HFFc6 (cell line): Measurements from ENCODE around the gene CRYGA. TPM values are rescaled to one million over a fixed set of nuclear protein-coding genes. Genes with fewer than 3 reads are reported as not detected.

Experiments
- DNase-seq: peaks from one replicate; pipeline ENCODE4 v3.0.0-alpha.2; 2018
- H3K27ac Mint-ChIP-seq: 2 replicates; pipeline ENCODE4 v1.8.0; 2020; ENCODE audit warnings: mild to moderate bottlenecking, mixed read lengths
- H3K27me3 Mint-ChIP-seq: 2 replicates; pipeline ENCODE4 v1.8.0; 2021; ENCODE audit warnings: mild to moderate bottlenecking, moderate library complexity, mixed read lengths; ENCODE audit not compliant: insufficient read depth
- H3K36me3 Mint-ChIP-seq: 2 replicates; pipeline ENCODE4 v1.8.0; 2021; ENCODE audit warnings: low read depth, mixed read lengths
- H3K4me1 Mint-ChIP-seq: 2 replicates; pipeline ENCODE4 v1.8.0; 2020; ENCODE audit warnings: low read depth, mixed read lengths
- H3K4me3 Mint-ChIP-seq: 2 replicates; pipeline ENCODE4 v1.8.0; 2020; ENCODE audit warnings: mild to moderate bottlenecking, moderate library complexity, mixed read lengths
- H3K9me3 Mint-ChIP-seq: 2 replicates; pipeline ENCODE4 v1.8.0; 2020; ENCODE audit warnings: mild to moderate bottlenecking, mixed read lengths
- total RNA-seq, 6 experiments: library from RNA; stranded (reverse); fragmentation: NEBNext Ultra II Directional; extraction: Animal tissue kit (Norgen Biotek cat#: 25700); gene quantifications; 2 replicates in 1 of 6; 3 replicates in 5 of 6; pipeline ENCODE4 v1.2.3, GENCODE V29; 2021
- TF ChIP-seq, protein P1 (sequence below): fragments of 200-600 bp; sonication (generic); IDR thresholded peaks from 2 replicates; pipeline ENCODE4 v1.5.0; 2021; ENCODE audit warnings: antibody characterized with exemption, mild to moderate bottlenecking

The CRYGA gene
- total RNA-seq, 6 experiments from 2014 or later, result not detected

GRCh38 chr2:208186465-208186864 lies 23.1 kb upstream of the CRYGA start:
- TF ChIP-seq, protein P1, sequence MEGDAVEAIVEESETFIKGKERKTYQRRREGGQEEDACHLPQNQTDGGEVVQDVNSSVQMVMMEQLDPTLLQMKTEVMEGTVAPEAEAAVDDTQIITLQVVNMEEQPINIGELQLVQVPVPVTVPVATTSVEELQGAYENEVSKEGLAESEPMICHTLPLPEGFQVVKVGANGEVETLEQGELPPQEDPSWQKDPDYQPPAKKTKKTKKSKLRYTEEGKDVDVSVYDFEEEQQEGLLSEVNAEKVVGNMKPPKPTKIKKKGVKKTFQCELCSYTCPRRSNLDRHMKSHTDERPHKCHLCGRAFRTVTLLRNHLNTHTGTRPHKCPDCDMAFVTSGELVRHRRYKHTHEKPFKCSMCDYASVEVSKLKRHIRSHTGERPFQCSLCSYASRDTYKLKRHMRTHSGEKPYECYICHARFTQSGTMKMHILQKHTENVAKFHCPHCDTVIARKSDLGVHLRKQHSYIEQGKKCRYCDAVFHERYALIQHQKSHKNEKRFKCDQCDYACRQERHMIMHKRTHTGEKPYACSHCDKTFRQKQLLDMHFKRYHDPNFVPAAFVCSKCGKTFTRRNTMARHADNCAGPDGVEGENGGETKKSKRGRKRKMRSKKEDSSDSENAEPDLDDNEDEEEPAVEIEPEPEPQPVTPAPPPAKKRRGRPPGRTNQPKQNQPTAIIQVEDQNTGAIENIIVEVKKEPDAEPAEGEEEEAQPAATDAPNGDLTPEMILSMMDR, result no peak
- Mint-ChIP-seq H3K9me3 (no peaks in the 10 kb centered on the region), H3K4me1 (no peaks in the 10 kb centered on the region), H3K4me3 (no peak overlapping the region), H3K27me3 (peaks cover 16% of the 10 kb centered on the region), H3K36me3 (no peaks in the 10 kb centered on the region), H3K27ac (no peak overlapping the region)
- no peak for DNase-seq

GRCh38 chr2:208183972-208184705 lies 20.8 kb upstream of the CRYGA start:
- Mint-ChIP-seq H3K4me1 (no peaks in the 10 kb centered on the region), H3K9me3 (no peaks in the 10 kb centered on the region), H3K36me3 (no peaks in the 10 kb centered on the region), H3K27me3 (peaks cover 13% of the 10 kb centered on the region), H3K27ac (no peak overlapping the region), H3K4me3 (no peak overlapping the region)
- DNase-seq, result no peak
- TF ChIP-seq, protein P1, result no peak

- H3K27me3 Mint-ChIP-seq, result peaks cover 15% of the 10 kb centered on the region
- no peaks in the 10 kb centered on the region for H3K4me1 Mint-ChIP-seq
- TF ChIP-seq, protein P1, result no peak
- no peak for DNase-seq
- no peaks in the 10 kb centered on the region for H3K36me3 Mint-ChIP-seq
- no peak overlapping the region for H3K27ac Mint-ChIP-seq
- H3K4me3 Mint-ChIP-seq, result no peak overlapping the region
- no peaks in the 10 kb centered on the region for H3K9me3 Mint-ChIP-seq
Observed at GRCh38 chr2:208183526-208183925, 20.1 kb upstream of the CRYGA start.

DNA sequence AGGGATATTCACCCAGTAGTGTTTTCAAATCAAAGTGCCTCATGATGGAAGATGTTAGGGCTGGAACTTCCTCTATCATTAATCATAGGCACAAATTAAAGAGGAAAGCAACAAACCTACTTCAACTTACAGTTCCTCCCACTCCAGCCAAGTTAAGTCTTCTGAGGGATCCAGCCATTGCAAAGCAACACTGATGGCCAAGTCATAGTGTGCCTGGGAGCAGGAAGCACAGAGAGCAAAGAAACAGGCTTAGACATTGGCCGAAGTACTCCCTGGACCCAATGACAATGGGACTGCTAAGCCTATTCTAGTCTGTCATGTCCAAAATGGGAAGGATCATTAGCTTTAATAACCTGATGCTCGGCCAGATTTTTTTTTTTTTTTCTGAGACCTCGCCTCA lies 19.4 kb upstream of the CRYGA start:
- Mint-ChIP-seq H3K36me3 (no peaks in the 10 kb centered on the region), H3K27me3 (peaks cover 15% of the 10 kb centered on the region), H3K9me3 (no peaks in the 10 kb centered on the region), H3K27ac (no peak overlapping the region), H3K4me3 (no peak overlapping the region), H3K4me1 (no peaks in the 10 kb centered on the region)
- no peak for DNase-seq
- TF ChIP-seq, protein P1, result no peak

- Mint-ChIP-seq H3K4me1 (peaks cover 8% of the 10 kb centered on the region), H3K27me3 (peaks cover 15% of the 10 kb centered on the region)
- TF ChIP-seq, protein P1, result no peak
Observed at GRCh38 chr2:208179028-208179609, 15.7 kb upstream of the CRYGA start.

More at GRCh38 chr2:208179028-208179609, 15.7 kb upstream of the CRYGA start:
- no peak overlapping the region for H3K27ac Mint-ChIP-seq
- H3K36me3 Mint-ChIP-seq, result no peaks in the 10 kb centered on the region
- no peaks in the 10 kb centered on the region for H3K9me3 Mint-ChIP-seq
- no peak overlapping the region for H3K4me3 Mint-ChIP-seq
- no peak for DNase-seq
